HG03521 (cell line): ENCODE results near the gene BARHL1.

Experiments
- ATAC-seq: cut with Tn5 transposase; IDR thresholded peaks from one replicate; pipeline ENCODE4 v1.9.1; 2021; ENCODE audit warnings: mild to moderate bottlenecking, moderate library complexity; ENCODE audit not compliant: unreplicated experiment

The BARHL1 gene

DNA sequence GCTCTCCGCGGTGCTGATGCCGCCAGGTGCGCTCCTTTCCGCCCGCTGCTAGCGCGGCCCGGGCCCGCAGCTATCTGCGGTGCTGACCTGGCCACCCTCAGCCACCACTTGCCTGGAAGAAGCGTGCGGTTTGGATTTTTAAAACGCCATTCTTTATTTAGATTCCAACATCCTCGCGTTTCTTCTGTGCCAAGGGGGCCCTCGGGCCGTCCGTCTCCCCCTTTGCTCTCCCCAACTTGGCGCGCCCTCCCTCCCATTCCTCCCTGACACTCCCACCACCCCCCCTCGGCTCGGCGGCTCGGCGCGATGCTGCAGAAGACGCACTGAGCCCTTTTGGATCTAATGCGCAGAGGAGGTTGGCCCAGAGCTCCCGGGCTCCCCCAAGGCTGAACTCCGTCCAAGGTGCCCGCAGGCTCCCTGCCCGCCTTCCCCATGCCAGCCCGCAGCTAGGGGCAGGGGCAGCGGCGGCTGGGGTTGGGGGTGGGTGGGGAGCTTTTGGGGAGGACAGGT lies at the start of gene BARHL1:
TSS of gene BARHL1 (plus strand) at position 331 of the 510 bp plus-strand sequence. CDS start 192 bp downstream, outside the sequence.
- no peak for ATAC-seq

DNA sequence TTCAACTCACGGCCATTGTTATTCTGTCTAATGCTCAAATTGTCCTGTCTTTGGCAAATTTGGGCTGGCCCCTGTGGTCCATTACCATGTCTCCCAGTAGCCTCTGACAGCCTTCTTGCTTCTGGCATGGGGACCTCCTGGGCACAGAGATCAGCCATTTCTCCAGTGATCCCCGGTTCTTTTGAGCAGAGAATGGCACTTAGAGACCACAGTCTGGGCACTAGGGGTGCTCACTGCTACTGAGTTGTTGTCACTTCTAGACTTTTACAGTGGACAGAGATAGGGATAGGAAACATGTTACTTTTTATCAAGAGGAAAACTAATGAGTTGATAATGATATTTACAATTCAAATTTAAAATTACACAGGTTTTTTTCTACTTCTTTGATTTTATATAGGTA lies 47.6 kb upstream of the BARHL1 start:
- no peak for ATAC-seq

- ATAC-seq, result no peak
Measured at GRCh38 chr9:132536124-132536523, 46.3 kb upstream of the BARHL1 start.

GRCh38 chr9:132537352-132537751 lies 45.1 kb upstream of the BARHL1 start:
- no peak for ATAC-seq

- ATAC-seq, result no peak
Measured at GRCh38 chr9:132538071-132538470, 44.3 kb upstream of the BARHL1 start.

DNA sequence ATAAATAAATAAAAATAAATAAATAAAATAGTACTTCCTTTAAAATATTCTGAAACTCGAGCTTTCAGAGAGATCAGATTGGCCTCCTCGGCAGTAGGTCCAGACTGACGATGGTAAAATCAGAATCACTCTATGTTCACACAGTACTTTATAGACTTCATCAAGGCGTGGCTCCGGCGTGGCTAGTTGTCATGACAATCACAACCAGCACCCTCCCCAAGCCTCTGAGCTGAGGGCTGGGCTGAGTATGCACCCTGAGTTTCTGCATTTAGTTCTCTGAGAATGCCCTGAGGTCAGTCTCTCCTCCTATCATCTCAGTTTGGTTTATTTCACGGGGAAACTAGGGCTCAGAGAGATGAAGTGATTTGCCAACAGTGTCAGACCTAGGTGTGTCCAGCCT lies 43.3 kb upstream of the BARHL1 start:
- ATAC-seq, result no peak

GRCh38 chr9:132541051-132541450 lies 41.4 kb upstream of the BARHL1 start:
- ATAC-seq, result no peak

DNA sequence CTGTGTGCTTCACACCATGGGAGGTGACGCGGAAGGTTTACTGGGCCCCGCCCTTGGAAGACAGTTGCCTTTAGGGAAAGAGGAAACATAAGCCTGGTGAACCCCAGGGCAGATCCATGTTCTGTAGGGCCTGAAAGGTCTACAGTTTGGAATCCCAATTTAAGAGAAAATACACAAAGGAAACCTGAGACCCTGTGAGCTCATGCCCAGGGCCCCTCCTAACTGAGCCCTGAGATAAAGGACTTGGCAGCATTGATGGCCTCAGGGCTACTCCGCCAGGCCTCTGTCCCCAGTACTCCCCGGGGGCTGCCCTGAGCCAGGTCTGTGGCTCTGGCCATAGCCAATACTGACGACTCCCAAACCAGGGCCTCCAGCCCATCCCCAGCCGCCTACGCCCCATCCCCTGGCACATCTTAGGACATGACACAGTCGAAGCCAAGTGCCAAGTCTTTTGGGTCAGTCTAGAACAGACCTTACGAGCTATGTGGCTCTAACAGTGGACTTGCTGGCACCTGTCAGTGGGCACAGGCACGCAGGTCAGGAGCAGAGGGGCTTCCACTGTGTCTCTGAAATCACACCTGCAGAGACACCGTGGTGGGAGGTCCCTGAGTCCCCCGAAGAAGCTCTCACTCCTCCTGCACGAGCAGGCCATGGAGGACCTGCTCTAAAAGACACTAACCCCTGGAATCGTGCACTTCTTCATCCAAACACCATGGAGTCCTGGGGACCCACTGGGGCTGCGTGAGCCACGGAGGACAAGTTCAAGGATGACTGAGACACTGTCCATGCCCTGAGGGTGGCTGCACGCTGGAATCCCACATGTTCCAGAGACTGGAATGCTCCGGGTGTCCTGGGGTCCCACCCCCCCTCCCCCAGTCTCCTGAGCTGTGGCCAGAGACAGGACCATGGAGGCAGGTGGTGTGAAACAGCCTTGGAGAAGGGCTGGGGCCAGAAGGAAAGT lies 40.3 kb upstream of the BARHL1 start:
- no peak for ATAC-seq

- ATAC-seq, result no peak
Measured at GRCh38 chr9:132543251-132543650, 39.2 kb upstream of the BARHL1 start.

GRCh38 chr9:132543960-132544359 lies 38.4 kb upstream of the BARHL1 start:
- no peak for ATAC-seq

DNA sequence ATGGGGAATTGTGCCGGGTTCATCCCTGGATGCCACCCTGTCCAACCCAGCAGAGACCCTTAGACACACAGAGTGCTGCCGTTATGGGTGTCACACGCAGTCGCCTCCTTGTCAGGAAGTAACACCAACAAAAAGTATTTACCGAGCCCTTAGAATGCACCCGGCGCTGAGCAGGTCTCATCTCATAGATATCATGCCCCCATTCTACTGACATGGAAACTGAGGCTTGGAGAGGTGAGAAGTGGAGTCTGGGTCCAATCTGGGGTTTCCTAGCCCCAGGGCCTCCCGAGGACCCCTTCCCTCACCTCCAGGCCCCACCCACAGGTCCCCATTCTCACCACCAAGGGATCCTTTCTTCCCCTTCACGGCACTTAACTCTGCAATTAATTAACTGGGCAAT lies 36.8 kb upstream of the BARHL1 start:
- no peak for ATAC-seq

GRCh38 chr9:132546148-132547051 lies 36.0 kb upstream of the BARHL1 start:
- no peak for ATAC-seq

GRCh38 chr9:132547052-132547431 lies 35.4 kb upstream of the BARHL1 start:
- no peak for ATAC-seq

GRCh38 chr9:132547436-132547835 lies 35.0 kb upstream of the BARHL1 start:
- no peak for ATAC-seq

GRCh38 chr9:132547976-132548730 lies 34.3 kb upstream of the BARHL1 start:
- ATAC-seq, result no peak

- ATAC-seq, result no peak
Measured at GRCh38 chr9:132548751-132549640, 33.4 kb upstream of the BARHL1 start.

- ATAC-seq, result no peak
Measured at GRCh38 chr9:132551556-132551955, 30.9 kb upstream of the BARHL1 start.

GRCh38 chr9:132552041-132552440 lies 30.4 kb upstream of the BARHL1 start:
- no peak for ATAC-seq

DNA sequence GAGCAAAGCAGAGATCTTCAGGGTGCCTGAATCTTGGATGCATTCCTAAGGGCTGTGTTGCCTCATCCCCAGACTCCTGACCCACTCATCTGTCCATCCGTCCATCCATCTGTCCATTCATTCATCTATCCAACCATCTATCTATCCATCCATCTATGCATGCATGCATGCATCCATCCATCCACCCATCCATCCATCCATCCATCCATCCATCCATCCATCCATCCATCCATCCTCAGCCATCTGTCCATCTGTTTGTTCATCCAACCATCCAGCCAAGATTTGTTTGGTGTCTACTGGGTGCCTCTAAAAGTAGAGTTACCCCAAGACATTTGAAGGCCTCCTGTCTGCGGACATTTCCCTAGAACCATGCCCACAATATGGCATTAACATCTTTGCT lies 27.7 kb upstream of the BARHL1 start:
- no peak for ATAC-seq

DNA sequence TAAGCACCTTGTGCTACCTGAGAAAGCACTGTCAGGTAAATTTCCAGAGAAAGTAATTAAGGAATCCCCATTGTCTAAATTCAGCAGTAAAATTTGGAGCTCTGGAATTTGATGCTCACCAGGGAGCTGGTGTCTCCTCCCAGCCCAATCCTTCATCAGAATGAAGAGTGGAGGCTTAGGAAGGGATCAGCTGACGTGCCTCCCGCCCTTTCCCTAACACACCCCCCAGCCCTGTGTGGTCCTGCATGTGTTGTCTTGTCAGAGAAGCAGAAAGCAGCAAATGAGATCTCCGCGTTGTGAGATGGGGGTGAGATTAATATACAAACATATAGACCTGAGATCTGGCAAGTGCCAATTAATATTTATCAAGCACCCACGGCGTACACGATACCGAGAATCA lies 26.9 kb upstream of the BARHL1 start:
- ATAC-seq, result no peak
